IPS DF 6.9 (cell line): ENCODE results near the gene EIF3L.

ENCODE experiments used
- DNase-seq: peaks from one replicate; pipeline ENCODE4 v3.0.0-alpha.2; 2013; ENCODE audit warnings: low read depth, low spot score
- H3K27ac ChIP-seq: one replicate; pipeline ENCODE4 v1.5.1; 2013; ENCODE audit warnings: low read length, control low read depth
- H3K27me3 ChIP-seq: 2 replicates; pipeline ENCODE4 v1.6.1; 2013; ENCODE audit warnings: mild to moderate bottlenecking, low read length; ENCODE audit not compliant: control insufficient read depth, insufficient read depth
- H3K36me3 ChIP-seq: 2 replicates; pipeline ENCODE4 v1.6.1; 2013; ENCODE audit warnings: low read length; ENCODE audit not compliant: control insufficient read depth, insufficient read depth
- H3K4me1 ChIP-seq: 2 replicates; pipeline ENCODE4 v1.6.1; 2013; ENCODE audit warnings: low read length; ENCODE audit not compliant: control insufficient read depth, insufficient read depth
- H3K4me3 ChIP-seq: 2 replicates; pipeline ENCODE4 v1.5.1; 2013; ENCODE audit warnings: mild to moderate bottlenecking, low read length
- H3K9me3 ChIP-seq: 2 replicates; pipeline ENCODE4 v1.6.1; 2013; ENCODE audit warnings: low read length, inconsistent platforms; ENCODE audit not compliant: control insufficient read depth, insufficient read depth
- WGBS: extraction: QIAGEN DNeasy Blood & Tissue Kit; methylation state at CpG from one replicate; pipeline ENCODE4 v1.1.7; 2013; ENCODE audit warnings: mixed read lengths, missing lambda C conversion rate; ENCODE audit not compliant: insufficient read length, insufficient coverage; 5-methylcytosine and 5-hydroxymethylcytosine counted together

EIF3L gene

DNA sequence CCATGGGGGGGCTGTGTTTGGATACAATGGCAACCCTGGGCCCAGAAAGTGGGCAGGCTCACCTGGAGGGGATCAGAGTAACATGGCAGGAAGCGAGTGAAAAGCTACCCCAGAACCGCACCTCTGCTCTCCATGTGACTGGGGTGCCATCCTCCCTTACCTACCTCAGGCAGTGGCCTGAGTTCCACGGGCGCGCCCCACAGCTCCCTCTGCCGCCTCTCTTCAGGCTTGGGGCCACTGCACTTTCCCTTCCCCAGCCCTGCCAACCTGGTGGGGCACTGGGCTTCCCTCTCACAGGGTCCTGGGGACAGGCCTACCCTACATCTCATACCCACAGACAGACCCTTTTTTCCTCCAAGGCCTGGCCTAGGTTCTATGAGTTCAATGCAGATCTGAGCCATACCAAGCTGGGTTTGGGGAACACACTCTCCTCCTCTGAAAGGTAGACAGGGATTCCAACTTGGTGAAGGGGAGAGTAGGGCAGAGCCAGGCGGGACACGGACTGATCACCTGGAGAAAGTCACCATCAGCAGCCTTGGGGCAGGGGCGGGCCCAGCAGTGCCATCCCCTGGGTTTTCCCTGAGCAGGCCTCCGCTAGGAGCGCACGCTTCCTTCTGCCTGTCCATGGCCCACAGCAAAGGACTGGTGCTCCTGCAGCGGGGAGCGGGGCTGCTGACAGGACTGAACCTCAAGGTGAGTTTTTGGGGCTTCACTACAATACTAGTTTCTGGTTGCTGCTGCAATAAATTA lies 19.0 kb upstream of the EIF3L start:
- Histone ChIP-seq H3K9me3 (no peaks in the 10 kb centered on the region), H3K36me3 (peaks cover 19% of the 10 kb centered on the region), H3K27ac (no peak overlapping the region), H3K4me3 (no peak overlapping the region), H3K4me1 (no peaks in the 10 kb centered on the region), H3K27me3 (peaks cover 5% of the 10 kb centered on the region; the same call in 1 of the 2 replicates)
- WGBS, result no CpG with 5 or more reads among the region's 14 CpGs
- no peak for DNase-seq

GRCh38 chr22:37831472-37831871 lies 17.7 kb upstream of the EIF3L start:
- no peak for DNase-seq
- H3K4me3 ChIP-seq, result no peak overlapping the region
- H3K9me3 ChIP-seq, result no peaks in the 10 kb centered on the region
- WGBS, result no CpG with 5 or more reads among the region's 11 CpGs
- no peak overlapping the region for H3K27ac ChIP-seq
- H3K4me1 ChIP-seq, result no peaks in the 10 kb centered on the region
- no peaks in the 10 kb centered on the region for H3K27me3 ChIP-seq
- peaks cover 19% of the 10 kb centered on the region for H3K36me3 ChIP-seq

DNA sequence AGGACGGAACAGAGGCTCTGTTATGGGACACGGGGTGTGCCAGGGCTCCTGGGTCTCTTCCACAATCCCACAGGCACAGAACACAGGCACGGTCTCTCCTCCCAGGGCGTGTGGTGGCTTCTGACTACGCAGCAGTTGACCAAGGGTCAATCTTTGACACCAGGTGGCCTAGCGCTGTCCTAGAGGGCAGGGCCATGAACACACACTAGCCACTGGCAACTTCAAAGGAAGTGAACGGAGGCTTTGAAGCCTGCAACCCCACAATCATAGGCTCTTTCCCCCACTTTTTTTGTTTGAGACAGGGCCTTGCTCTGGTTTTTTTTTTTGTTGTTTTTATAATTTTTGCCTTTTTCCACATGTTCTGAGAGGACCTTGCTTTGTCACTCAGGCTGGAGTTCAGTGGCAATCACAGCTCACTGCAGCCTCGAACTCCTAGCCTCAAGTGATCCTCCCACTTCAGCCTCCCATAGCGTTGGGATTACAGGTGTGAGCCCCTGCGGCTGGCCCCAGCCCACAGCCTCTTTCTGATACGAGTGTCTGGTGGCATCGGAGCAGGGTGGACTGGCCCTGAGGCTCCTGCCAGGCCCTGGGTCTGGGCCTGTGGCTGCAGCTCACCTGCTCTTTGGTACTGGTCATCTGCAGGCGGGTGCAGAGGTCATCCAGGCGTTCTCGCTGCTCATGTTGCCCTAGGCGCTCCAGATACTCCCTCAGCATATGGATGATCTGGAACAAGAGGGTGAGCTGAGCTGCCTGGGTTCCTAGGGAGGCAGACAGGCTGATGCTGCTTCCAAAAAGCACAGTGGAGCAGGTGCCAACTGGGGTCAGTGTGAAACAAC lies 17.0 kb upstream of the EIF3L start:
- Histone ChIP-seq H3K4me1 (no peaks in the 10 kb centered on the region), H3K36me3 (peaks cover 19% of the 10 kb centered on the region), H3K9me3 (no peaks in the 10 kb centered on the region), H3K27ac (no peak overlapping the region), H3K4me3 (no peak overlapping the region), H3K27me3 (no peaks in the 10 kb centered on the region)
- no peak for DNase-seq
- WGBS, result no CpG with 5 or more reads among the region's 16 CpGs

DNA sequence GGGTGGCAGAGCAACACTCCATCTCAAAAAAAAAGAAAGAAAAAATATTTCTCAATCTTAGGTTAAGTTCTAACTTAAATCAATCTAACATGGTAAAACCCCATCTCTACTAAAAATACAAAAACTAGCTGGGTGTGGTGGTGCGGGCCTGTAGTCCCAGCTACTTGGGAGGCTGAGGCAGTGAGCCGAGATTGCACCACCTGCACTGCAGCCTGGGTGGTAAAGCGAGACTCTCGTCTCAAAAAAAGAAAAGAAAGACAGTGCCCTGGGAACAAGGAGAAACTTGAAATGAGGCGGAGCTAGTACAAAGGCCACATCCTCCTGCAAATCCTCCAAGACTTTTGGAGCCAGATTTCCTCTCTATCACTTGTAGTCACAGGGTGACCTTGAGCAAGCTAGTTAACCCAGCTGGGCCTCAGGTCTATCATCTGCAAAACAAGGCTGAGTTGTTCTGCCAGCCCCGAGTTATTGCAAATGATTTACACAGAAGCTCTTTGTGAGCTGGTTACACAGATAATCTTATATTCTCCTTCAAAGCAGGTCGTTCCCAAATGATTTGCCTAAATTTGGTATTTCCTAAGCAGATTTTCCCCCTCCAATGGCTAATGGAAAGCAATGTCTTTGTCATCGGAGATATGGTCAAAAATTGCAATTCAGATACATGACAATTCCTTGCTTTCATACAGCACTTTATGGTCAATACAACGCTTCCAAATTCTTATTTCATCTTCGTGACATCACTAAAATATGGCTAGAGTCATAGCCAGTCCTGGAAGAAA lies 7.0 kb upstream of the EIF3L start:
- WGBS, result no CpG with 5 or more reads among the region's 10 CpGs
- no peak overlapping the region for H3K27ac ChIP-seq
- H3K36me3 ChIP-seq, result no peaks in the 10 kb centered on the region
- H3K9me3 ChIP-seq, result no peaks in the 10 kb centered on the region
- no peak for DNase-seq
- no peaks in the 10 kb centered on the region for H3K27me3 ChIP-seq
- no peaks in the 10 kb centered on the region for H3K4me1 ChIP-seq
- H3K4me3 ChIP-seq, result no peak overlapping the region

DNA sequence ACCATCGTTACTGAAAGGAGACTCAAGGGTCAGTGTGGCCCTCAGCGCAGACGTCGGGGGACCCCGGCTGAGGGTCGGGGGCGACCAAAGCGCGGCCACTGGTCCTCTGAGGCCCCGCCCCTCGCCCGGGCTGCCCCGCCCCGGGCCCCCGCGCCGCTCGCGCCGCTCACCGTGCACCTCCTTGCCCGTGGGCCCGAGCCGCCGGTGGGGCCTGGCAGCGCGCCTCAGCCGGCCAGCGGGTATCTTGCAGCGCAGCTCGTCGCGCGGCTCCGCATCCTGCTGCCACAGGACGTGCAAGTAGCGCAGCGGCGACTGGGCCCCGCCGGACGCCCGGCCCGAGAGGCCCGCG lies 5.5 kb upstream of the EIF3L start:
- Histone ChIP-seq H3K4me3 (peak overlapping the region; percentile 97), H3K27me3 (no peaks in the 10 kb centered on the region; the same call in 1 of the 2 replicates), H3K4me1 (no peaks in the 10 kb centered on the region), H3K9me3 (no peaks in the 10 kb centered on the region), H3K36me3 (no peaks in the 10 kb centered on the region), H3K27ac (no peak overlapping the region)
- no CpG with 5 or more reads among the region's 46 CpGs for WGBS
- DNase-seq, result no peak

- Histone ChIP-seq H3K27ac (no peak overlapping the region), H3K4me1 (0 out of 2 replicates have a peak, but pooled peaks cover under 1% of the 10 kb centered on the region), H3K36me3 (no peaks in the 10 kb centered on the region), H3K27me3 (no peaks in the 10 kb centered on the region; the same call in 1 of the 2 replicates), H3K4me3 (no peak overlapping the region), H3K9me3 (no peaks in the 10 kb centered on the region)
- no peak for DNase-seq
- WGBS, result no CpG with 5 or more reads among the region's 6 CpGs
Measured at GRCh38 chr22:37844904-37845329, 4.3 kb upstream of the EIF3L start.

- peaks cover 3% of the 10 kb centered on the region; the same call in 1 of the 2 replicates for H3K36me3 ChIP-seq
- H3K9me3 ChIP-seq, result no peaks in the 10 kb centered on the region
- no peaks in the 10 kb centered on the region; the same call in 1 of the 2 replicates for H3K27me3 ChIP-seq
- H3K4me3 ChIP-seq, result no peak overlapping the region
- DNase-seq, result no peak
- WGBS, result no CpG with 5 or more reads among the region's 2 CpGs
- no peak overlapping the region for H3K27ac ChIP-seq
- H3K4me1 ChIP-seq, result 0 out of 2 replicates have a peak, but pooled peaks cover 2% of the 10 kb centered on the region
Measured at GRCh38 chr22:37846433-37846832, 2.8 kb upstream of the EIF3L start.

- peaks cover 12% of the 10 kb centered on the region for H3K36me3 ChIP-seq
- no CpG with 5 or more reads among the region's 27 CpGs for WGBS
- DNase-seq, result no peak
- H3K27me3 ChIP-seq, result no peaks in the 10 kb centered on the region; the same call in 1 of the 2 replicates
- H3K9me3 ChIP-seq, result no peaks in the 10 kb centered on the region
- 0 out of 2 replicates have a peak, but pooled peaks cover 2% of the 10 kb centered on the region for H3K4me1 ChIP-seq
- no peak overlapping the region for H3K27ac ChIP-seq
- H3K4me3 ChIP-seq, result peak overlapping the region; percentile 93; the same call in 1 of the 2 replicates
Measured at GRCh38 chr22:37848587-37849088, 581 bp upstream of the EIF3L start.

- WGBS, result no CpG with 5 or more reads among the region's 4 CpGs
- H3K4me3 ChIP-seq, result no peak overlapping the region
- H3K36me3 ChIP-seq, result peaks cover 21% of the 10 kb centered on the region
- no peaks in the 10 kb centered on the region; the same call in 1 of the 2 replicates for H3K27me3 ChIP-seq
- H3K4me1 ChIP-seq, result 0 out of 2 replicates have a peak, but pooled peaks cover 2% of the 10 kb centered on the region
- H3K27ac ChIP-seq, result no peak overlapping the region
- no peaks in the 10 kb centered on the region for H3K9me3 ChIP-seq
- no peak for DNase-seq
Measured at GRCh38 chr22:37850801-37851200, 1.6 kb downstream of the EIF3L start.

- H3K27me3 ChIP-seq, result no peaks in the 10 kb centered on the region; the same call in 1 of the 2 replicates
- H3K4me3 ChIP-seq, result no peak overlapping the region
- 0 out of 2 replicates have a peak, but pooled peaks cover 2% of the 10 kb centered on the region for H3K4me1 ChIP-seq
- no peaks in the 10 kb centered on the region for H3K9me3 ChIP-seq
- WGBS, result no CpG with 5 or more reads among the region's 5 CpGs
- no peak overlapping the region for H3K27ac ChIP-seq
- no peak for DNase-seq
- peaks cover 21% of the 10 kb centered on the region for H3K36me3 ChIP-seq
Measured at GRCh38 chr22:37852418-37852817, 3.2 kb downstream of the EIF3L start.
